AG04450 (cell line): ENCODE measurements around the gene PKD2. TPM values are rescaled to one million over a fixed set of nuclear protein-coding genes. Genes with fewer than 3 reads are reported as not detected.
A peak's percentile ranks its signal among the peaks of the same experiment; 100 is the strongest.
"Not testable (repeated sequence)": the region's sequence is repeated elsewhere in the genome, so short reads cannot be mapped to it uniquely, and the experiment has no call there.

Experiments used
- CTCF ChIA-PET: fragments of 300-600, 350-600 bp; formaldehyde crosslinking; extraction: SDS; loops from one replicate; lab custom pipeline; 2022; ENCODE audit warnings: antibody characterized with exemption, inconsistent platforms; lab: Charles Lee
- POLR2A ChIA-PET: fragments of 350-600 bp; formaldehyde crosslinking; extraction: SDS; loops from one replicate; lab custom pipeline; 2021; ENCODE audit warnings: antibody characterized with exemption, inconsistent platforms; lab: Yijun Ruan, JAX
- DNase-seq: peaks from one replicate; pipeline ENCODE4 v3.0.0-alpha.2; 2011; ENCODE audit warnings: low read depth, low spot score
- H3K27ac ChIP-seq: one replicate; pipeline ENCODE4 v1.5.1; 2012; ENCODE audit warnings: low read depth, low read length, control low read depth
- H3K27me3 ChIP-seq: one replicate; pipeline ENCODE4 v1.6.0; 2012; ENCODE audit warnings: low read length; ENCODE audit not compliant: control insufficient read depth, insufficient read depth
- H3K4me3 ChIP-seq: 2 replicates; pipeline ENCODE4 v1.5.1; 2011; ENCODE audit warnings: mild to moderate bottlenecking, low read depth, low read length, control low read depth
- H3K9me3 ChIP-seq: 2 replicates; pipeline ENCODE4 v1.5.1; 2012; ENCODE audit warnings: low read length; ENCODE audit not compliant: control insufficient read depth, insufficient read depth
- polyA plus RNA-seq: library from polyadenylated mRNA; depleted of rRNA; stranded (reverse); fragments of >200 nt; gene quantifications from 2 replicates; pipeline ENCODE4 v1.2.3, GENCODE V29; 2011
- TF ChIP-seq, protein P1 (sequence below): IDR thresholded peaks from 2 replicates; pipeline ENCODE4 v1.5.1; 2011; ENCODE audit warnings: low read depth, low read length, control low read depth, inconsistent platforms

Gene PKD2
- polyA plus RNA-seq, 1 experiment = 65.1 TPM

DNA sequence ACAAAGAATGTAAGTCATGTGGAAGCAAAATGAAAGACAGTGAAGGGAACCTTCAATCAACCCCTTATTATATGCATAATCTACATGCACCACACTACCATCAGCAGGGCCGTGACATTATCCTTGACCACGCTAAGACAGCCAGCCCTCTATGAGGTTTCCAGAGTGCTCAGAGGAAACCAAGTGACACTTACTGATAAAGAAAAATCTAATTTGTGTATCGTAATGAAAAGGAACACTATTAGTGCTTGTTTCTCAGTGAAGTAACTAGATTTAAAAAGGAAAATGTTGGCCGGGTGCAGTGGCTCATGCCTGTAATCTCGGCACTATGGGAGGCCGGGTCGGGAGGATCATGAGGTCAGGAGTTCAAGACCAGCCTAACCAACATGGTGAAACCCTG, 94.6 kb downstream of the PKD2 start:
- ChIA-PET CTCF (no interaction called here), POLR2A (no interaction called here)
- TF ChIP-seq, protein P1, sequence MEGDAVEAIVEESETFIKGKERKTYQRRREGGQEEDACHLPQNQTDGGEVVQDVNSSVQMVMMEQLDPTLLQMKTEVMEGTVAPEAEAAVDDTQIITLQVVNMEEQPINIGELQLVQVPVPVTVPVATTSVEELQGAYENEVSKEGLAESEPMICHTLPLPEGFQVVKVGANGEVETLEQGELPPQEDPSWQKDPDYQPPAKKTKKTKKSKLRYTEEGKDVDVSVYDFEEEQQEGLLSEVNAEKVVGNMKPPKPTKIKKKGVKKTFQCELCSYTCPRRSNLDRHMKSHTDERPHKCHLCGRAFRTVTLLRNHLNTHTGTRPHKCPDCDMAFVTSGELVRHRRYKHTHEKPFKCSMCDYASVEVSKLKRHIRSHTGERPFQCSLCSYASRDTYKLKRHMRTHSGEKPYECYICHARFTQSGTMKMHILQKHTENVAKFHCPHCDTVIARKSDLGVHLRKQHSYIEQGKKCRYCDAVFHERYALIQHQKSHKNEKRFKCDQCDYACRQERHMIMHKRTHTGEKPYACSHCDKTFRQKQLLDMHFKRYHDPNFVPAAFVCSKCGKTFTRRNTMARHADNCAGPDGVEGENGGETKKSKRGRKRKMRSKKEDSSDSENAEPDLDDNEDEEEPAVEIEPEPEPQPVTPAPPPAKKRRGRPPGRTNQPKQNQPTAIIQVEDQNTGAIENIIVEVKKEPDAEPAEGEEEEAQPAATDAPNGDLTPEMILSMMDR = no peak
- H3K9me3 ChIP-seq = no peaks in the 10 kb centered on the region
- no peak overlapping the region for H3K27ac ChIP-seq
- no peaks in the 10 kb centered on the region for H3K27me3 ChIP-seq
- H3K4me3 ChIP-seq = no peak overlapping the region
- DNase-seq = no peak

DNA sequence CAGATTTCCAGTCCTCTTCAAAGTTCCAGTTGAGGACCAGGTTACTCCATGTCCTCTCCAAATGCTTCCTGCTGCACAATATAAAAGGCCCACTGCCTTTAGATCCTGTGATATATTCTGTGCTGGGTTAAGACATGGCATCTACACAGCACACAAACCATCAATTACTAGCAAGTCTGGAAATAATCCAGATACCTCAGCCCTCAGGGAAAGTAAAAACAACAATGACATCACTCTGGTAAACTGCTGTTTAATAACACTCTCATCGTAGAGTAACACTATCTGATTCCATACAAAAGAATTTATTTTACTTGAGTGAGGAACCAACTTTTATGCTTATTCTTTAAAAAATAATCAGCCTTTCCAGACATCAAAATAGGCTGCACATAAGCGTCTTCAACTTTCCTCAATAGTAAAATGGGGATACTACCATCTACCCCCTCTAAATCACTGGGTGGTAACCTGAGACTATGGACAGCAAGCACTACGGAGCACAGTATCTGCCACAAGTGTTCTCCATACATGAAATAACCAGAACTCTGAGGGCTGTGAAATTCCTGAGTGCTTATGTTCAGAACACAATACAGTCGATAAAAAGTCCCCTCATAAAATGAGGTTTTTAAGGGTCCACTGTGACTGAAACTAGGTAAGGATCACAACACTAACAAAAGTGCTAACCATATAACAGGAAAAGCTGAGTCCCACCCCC, 97.6 kb downstream of the PKD2 start:
- Histone ChIP-seq H3K27me3 (no peaks in the 10 kb centered on the region), H3K27ac (no peak overlapping the region), H3K4me3 (no peak overlapping the region), H3K9me3 (no peaks in the 10 kb centered on the region)
- CTCF ChIA-PET = interaction anchor here (1.1 to 1.2 kb wide), 2 partner anchors 31 to 50 kb away, joined by 3 read pairs; no protein-coding TSS in a partner anchor
- POLR2A ChIA-PET = no interaction called here
- TF ChIP-seq, protein P1 = no peak
- DNase-seq = peak; percentile 66

DNA sequence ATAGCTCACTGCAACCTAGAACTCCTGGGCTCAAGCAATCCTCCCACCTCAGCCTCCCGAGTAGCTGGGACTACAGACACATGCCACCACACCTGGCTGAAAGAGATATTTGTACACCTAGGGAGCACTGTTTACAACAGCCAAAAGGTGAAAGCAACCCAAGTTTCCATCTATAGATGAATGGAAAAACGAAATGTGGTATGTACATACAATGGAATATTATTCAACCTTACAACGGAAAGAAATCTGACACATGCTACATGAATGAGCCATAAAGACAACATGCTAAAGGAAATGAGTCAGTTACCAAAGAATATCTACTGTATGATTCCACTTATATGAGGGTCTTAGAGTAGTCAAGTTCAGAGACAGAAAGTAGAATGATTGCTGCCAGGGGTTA, 98.8 kb downstream of the PKD2 start:
- ChIA-PET POLR2A (no interaction called here), CTCF (no interaction called here)
- TF ChIP-seq, protein P1 = no peak
- DNase-seq = no peak
- Histone ChIP-seq H3K4me3 (no peak overlapping the region), H3K27ac (no peak overlapping the region), H3K9me3 (no peaks in the 10 kb centered on the region), H3K27me3 (no peaks in the 10 kb centered on the region)

DNA sequence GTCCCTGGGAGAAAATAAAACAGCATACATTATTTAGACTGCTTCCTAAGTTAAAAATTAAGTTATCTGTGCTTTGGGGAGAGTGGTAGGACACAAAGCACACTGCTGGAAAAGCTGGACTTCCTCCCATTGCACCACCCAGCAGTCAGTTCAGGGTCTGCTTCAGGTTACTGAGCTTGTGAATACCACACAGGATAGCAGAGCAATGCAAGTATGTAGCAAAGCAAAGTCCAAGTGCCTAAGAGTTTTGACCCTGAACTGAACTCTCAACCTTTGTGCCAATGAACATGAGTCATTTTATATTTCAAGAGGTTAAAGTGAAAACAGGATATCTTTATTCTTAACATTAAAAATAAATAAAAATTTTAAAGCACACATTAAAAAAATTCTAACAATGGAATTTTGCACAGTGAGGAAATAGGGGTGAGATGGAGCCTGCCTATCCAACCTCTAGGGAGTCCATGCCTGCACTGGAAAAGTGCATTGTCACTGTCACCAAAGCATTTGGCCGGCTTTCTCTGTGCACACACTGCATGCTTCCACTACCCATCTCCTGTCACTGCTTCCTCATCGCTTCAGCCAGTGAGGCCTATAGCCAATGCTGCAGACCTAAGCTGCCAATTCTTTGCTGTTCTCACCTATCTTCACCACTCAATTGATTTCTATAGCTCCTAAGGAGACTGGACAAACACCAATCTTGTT, 100.1 kb downstream of the PKD2 start:
- DNase-seq = no peak
- no peak overlapping the region for H3K4me3 ChIP-seq
- no peak overlapping the region for H3K27ac ChIP-seq
- no peaks in the 10 kb centered on the region for H3K27me3 ChIP-seq
- POLR2A ChIA-PET = no interaction called here
- no peaks in the 10 kb centered on the region for H3K9me3 ChIP-seq
- CTCF ChIA-PET = interaction anchor here (0.9 to 2.5 kb wide), 2 partner anchors 68 to 104 kb away, joined by 4 to 6 read pairs; no protein-coding TSS in a partner anchor
- TF ChIP-seq, protein P1 = no peak

DNA sequence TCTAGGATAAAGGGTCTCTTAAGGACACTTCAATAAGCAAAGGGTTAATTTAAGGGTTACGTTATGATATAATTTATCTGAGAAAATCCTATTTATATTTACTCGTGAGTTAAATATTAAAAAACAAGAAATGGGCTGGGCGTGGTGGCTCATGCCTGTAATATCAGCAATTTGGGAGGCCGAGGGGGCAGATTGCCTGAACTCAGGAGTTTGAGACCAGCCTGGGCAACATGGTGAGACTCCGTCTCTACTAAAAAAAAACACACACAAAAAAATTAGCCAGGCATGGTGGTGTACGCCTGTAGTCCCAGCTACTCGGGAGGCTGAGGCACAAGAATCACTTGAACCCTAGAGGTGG, 100.7 kb downstream of the PKD2 start:
- H3K27ac ChIP-seq, H3K9me3 ChIP-seq, POLR2A ChIA-PET, H3K27me3 ChIP-seq, DNase-seq, H3K4me3 ChIP-seq: not testable (repeated sequence)
- CTCF ChIA-PET = interaction anchor here (0.7 to 2.5 kb wide), 3 partner anchors 53 to 1090 kb away, joined by 3 to 6 read pairs (median 6); no protein-coding TSS in a partner anchor
